ENCODE measurements around the gene CCDC91.

DNA sequence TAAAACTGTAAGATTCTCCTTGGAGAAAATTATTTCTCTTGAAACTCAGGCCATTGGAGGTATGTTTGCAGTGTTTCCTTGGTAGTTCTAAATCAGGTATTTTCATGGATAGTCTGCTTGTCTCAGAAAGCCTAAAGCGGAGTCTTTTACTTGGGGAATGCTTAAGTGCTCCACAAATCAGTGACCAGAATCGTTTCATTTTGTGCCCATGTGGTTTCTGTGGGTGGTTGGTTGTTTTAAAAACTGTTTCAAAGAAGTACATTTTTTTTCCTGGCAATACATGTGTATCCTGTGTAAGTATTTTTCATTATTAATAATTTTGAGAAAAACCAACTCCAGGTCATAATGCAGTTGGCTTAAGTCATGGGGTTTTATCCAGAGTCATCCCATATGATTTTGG lies 33.6 kb downstream of the CCDC91 start:
- TF ChIP-seq, protein P1, sequence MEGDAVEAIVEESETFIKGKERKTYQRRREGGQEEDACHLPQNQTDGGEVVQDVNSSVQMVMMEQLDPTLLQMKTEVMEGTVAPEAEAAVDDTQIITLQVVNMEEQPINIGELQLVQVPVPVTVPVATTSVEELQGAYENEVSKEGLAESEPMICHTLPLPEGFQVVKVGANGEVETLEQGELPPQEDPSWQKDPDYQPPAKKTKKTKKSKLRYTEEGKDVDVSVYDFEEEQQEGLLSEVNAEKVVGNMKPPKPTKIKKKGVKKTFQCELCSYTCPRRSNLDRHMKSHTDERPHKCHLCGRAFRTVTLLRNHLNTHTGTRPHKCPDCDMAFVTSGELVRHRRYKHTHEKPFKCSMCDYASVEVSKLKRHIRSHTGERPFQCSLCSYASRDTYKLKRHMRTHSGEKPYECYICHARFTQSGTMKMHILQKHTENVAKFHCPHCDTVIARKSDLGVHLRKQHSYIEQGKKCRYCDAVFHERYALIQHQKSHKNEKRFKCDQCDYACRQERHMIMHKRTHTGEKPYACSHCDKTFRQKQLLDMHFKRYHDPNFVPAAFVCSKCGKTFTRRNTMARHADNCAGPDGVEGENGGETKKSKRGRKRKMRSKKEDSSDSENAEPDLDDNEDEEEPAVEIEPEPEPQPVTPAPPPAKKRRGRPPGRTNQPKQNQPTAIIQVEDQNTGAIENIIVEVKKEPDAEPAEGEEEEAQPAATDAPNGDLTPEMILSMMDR (IDR thresholded peaks at IDR 0.05) = no peak
- no peak for TF ChIP-seq POLR2A (IDR thresholded peaks at IDR 0.05)
- no peak for TF ChIP-seq POLR2AphosphoS5 (IDR thresholded peaks at IDR 0.05)
- no peak for TF ChIP-seq EP300 (IDR thresholded peaks at IDR 0.05)

All from suprapubic skin (tissue), 4 donors.